H1 (cell line): ENCODE results near the gene RPRML. TPM values are rescaled to one million over a fixed set of nuclear protein-coding genes. Genes with fewer than 3 reads are reported as not detected.

Experiments used
- CHD7 ChIP-seq: fragments of 300-600 bp; sonication (generic); IDR thresholded peaks from 2 replicates; pipeline ENCODE4 v1.7.1; 2012; ENCODE audit warnings: low read length, moderate library complexity, mild to moderate bottlenecking, inconsistent platforms; ENCODE audit not compliant: insufficient replicate concordance
- polyA plus RNA-seq, 7 experiments: library from polyadenylated mRNA; depleted of rRNA in 3 of 7; stranded (reverse) in 5 of 7; unstranded in 2 of 7; fragments of >200 nt in 5 of 7; fragments of 200-250 nt in 2 of 7; gene quantifications; 1 replicate in 5 of 7; 2 replicates in 1 of 7; 4 replicates in 1 of 7; pipeline versions ENCODE4 v1.2.1 to v1.2.3, GENCODE V29; 2011 to 2013; ENCODE audit warnings: missing spikeins in 2 of 7, mixed read lengths in 2 of 7
- total RNA-seq: library from RNA; stranded (reverse); fragmentation: NEBNext Ultra II Directional; extraction: Animal tissue kit (Norgen Biotek cat#: 25700); gene quantifications from 2 replicates; pipeline ENCODE4 v1.2.1, GENCODE V29; 2021

Gene RPRML
- total and polyA plus RNA-seq, 2 of the 8 experiments (the other 6 are each of a cell fraction or from before 2014, with no cell fraction given): 3.5 to 5.5 TPM

GRCh38 chr17:47009759-47010594 lies 30.9 kb upstream of the RPRML start (continued):
- TF ChIP-seq CHD7: no peak
